HG03097 (cell line): ENCODE measurements around the gene CLECL1.
"Not testable (repeated sequence)": the region's sequence is repeated elsewhere in the genome, so short reads cannot be mapped to it uniquely, and the experiment has no call there.

Experiments used
- ATAC-seq: cut with Tn5 transposase; IDR thresholded peaks from one replicate; pipeline ENCODE4 v1.9.1; 2021; ENCODE audit not compliant: unreplicated experiment, low FRiP score

Gene CLECL1

DNA sequence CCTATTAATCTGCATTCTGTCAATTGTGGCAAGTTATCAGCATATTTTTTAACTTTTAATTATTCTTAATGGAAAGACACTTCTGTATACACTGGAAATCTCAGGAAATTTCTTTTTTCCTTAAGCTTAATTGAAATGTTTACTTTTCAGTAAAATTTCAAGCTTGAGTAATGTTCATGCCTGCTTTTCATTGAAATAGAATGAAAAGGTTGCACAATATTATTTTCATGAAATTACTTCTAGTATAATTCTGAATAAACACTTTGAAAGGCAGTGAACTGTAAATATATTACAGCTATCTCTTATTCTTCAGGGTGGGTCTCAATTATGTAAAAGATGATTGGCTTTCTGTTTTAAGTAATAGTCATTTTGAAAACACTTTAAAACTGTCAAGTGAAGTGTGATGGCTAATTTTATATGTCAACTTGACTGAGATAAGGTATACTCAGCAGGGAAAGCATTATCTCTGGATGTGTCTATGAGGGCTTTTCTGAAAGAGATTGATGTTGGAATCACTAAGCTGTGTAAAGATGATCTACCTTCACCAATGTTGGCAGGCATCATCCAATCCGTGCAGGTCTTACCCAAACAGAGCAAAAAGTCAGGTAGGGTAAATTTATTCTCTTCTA lies 33.5 kb downstream of the CLECL1 start:
- ATAC-seq = no peak

GRCh38 chr12:9698681-9699080 lies 34.2 kb downstream of the CLECL1 start:
- no peak for ATAC-seq

- no peak for ATAC-seq
These were observed 35.3 kb downstream of the CLECL1 start for GRCh38 chr12:9697619-9698018.

DNA sequence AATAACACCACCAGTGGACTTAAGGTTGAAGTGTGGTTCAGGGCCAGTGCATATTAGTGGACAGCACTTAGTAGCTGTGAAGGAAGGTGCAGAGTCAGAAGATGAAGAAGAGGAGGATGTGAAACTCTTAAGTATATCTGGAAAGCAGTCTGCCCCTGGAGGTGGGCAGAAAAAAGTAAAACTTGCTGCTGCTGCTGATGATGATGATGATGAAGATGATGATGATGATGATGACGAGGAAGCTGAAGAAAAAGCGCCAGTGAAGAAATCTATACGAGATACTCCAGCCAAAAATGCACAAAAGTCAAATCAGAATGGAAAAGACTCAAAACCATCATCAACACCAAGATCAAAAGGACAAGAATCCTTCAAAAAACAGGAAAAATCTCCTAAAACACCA lies 37.2 kb downstream of the CLECL1 start:
- not testable (repeated sequence) for ATAC-seq

DNA sequence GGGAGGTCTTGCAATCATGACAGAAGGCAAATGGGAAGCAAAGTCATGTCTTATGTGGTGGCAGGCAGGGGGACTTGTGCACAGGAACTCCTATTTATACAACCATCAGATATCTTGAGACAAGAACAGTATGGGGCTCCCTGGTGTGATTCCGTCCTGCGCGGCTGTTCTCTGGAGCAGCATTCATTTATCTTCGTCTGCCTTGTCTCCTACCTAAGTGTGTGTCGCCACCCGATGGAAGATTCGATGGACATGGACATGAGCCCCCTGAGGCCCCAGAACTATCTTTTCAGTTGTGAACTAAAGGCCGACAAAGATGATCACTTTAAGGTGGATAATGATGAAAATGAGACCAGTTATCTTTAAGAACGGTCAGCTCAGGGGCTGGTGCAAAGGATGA lies 37.7 kb downstream of the CLECL1 start:
- ATAC-seq = not testable (repeated sequence)

- no peak for ATAC-seq
These were observed 38.7 kb downstream of the CLECL1 start for GRCh38 chr12:9694241-9694640.

DNA sequence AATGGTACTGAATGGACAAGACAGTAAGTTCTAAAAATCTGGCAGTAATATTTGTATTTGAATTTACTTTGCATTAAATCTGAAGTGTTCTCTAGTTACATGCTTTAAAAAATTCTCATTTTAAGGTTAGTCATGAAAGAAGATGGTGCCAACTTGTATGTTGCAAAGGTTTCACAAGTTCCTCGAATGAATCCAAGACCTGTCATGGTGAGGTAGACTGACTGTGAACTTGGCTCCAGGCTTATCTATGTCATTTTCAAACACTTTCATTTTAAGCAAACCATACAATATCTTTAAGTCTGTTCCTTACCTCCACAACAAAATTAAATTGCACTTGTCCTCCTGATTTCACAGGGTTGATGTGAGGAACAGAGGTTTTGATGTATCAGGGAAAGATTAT lies 40.0 kb downstream of the CLECL1 start:
- no peak for ATAC-seq

DNA sequence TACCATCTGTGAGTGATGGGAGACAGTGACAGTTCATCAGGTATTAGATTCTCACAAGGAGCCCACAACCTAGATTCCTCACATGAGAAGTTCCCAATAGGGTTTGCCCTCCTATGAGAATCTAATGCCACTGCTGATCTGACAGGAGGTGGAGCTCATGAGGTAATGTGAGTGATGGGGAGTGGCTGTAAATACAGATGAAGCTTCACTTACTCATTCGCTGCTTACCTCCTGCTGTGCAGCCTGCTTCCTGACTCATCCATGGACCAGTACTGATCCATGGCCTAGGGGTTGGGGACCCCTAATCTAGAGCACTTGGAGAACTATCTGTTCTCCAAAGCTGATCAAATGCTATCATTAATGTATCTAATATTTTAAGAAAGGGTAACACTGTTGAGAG lies 45.7 kb downstream of the CLECL1 start:
- no peak for ATAC-seq

- no peak for ATAC-seq
These were observed 47.0 kb downstream of the CLECL1 start for GRCh38 chr12:9685915-9686314.

DNA sequence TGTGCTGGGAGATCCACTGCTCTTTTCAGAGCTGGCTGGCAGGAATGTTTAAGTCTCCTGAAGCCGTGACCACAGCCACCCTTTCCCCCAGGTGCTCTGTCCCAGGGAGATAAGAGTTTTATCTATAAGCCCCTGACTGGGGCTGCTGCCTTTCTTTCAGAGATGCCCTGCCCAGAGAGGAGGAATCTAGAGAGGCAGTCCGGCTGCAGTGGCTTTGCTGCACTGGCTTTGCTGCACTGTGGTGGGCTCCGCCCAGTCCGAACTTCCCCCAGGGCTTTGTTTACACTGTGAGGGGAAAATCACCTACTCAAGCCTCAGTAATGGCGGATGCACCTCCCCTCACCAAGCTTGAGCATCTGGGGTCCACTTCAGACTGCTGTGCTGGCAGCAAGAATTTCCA lies 47.5 kb downstream of the CLECL1 start:
- not testable (repeated sequence) for ATAC-seq

- ATAC-seq = not testable (repeated sequence)
These were observed 49.9 kb downstream of the CLECL1 start for GRCh38 chr12:9682949-9683348.

DNA sequence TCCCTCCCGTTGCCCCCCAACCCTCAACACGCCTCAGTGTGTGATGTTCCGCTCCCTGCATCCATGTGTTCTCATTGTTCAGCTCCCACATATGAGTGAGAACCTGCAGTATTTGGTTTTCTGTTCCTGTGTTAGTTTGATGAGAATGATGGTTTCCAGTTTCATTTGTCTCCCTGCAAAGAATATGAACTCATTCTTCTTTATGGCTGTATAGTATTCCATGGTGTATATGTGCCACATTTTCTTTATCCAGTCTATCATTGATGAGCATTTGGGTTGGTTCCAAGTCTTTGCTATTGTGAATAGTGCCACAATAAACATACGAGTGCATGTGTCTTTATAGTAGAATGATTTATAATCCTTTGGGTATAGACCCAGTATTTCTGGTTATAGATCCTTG lies 50.4 kb downstream of the CLECL1 start:
- ATAC-seq = not testable (repeated sequence)

DNA sequence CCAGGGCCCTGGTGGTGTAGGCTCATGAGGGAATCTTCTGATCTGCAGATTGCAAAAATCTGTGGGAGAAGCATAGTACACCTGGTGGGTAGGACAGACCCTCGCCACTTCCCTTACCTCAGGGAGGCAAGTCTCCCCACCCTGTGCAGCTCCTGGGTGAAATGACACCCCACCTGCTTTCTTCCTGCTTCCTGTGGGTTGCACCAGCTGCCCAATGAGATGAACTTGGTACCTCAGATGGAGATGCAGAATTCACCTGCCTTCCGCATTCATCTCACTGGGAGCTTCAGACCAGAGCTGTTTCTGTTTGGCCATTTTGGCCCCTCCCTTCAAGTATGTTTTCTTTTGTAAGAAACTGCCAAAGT lies 58.7 kb downstream of the CLECL1 start:
- ATAC-seq = no peak

GRCh38 chr12:9673404-9674225 lies 59.3 kb downstream of the CLECL1 start:
- ATAC-seq = no peak
